Sigmoid colon (tissue), 7 donors: ENCODE results near the gene EVA1A. TPM values are rescaled to one million over a fixed set of nuclear protein-coding genes. Genes with fewer than 3 reads are reported as not detected.

ENCODE experiments used
- DNase-seq: peaks from one replicate; pipeline ENCODE4 v3.0.0-alpha.2; 2019
- H3K27ac ChIP-seq, 4 donors: fragments of 200-600 bp; sonication (generic); one replicate each; pipeline ENCODE4 v1.5.1; 2016 to 2019; ENCODE audit warnings: mild to moderate bottlenecking in 1 of 4
- H3K27me3 ChIP-seq, 3 donors: fragments of 200-600 bp; sonication (generic); one replicate each; pipeline ENCODE4 v1.5.1; 2019; ENCODE audit warnings: mild to moderate bottlenecking in 1 of 3
- H3K36me3 ChIP-seq, 4 donors: fragments of 200-600 bp; sonication (generic); one replicate each; pipeline ENCODE4 v1.5.1; 2016 to 2019
- H3K4me1 ChIP-seq, 4 donors: fragments of 200-600 bp; sonication (generic); one replicate each; pipeline ENCODE4 v1.5.1; 2017 to 2019
- H3K4me3 ChIP-seq, 4 donors: fragments of 200-600 bp; sonication (generic); one replicate each; pipeline ENCODE4 v1.5.1; 2017 to 2019; ENCODE audit warnings: mild to moderate bottlenecking in 2 of 4, moderate library complexity in 1 of 4
- H3K9me3 ChIP-seq, 4 donors: fragments of 200-600 bp in 3 of 4; sonication (generic) in 3 of 4; one replicate each; pipeline versions ENCODE4 v1.5.1 to v1.6.1; 2013 to 2019
- EP300 ChIP-seq, 4 donors: sonication (generic); formaldehyde crosslinking; IDR thresholded peaks; one replicate each; pipeline ENCODE4 v1.6.1; 2017; ENCODE audit warnings: antibody characterized with exemption in 4 of 4
- POLR2A ChIP-seq, 2 donors: fragments of 450-650 bp; IDR thresholded peaks; one replicate each; pipeline ENCODE4 v1.6.1; 2016; ENCODE audit warnings: antibody characterized with exemption in 2 of 2, mild to moderate bottlenecking in 2 of 2, moderate library complexity in 2 of 2
- POLR2AphosphoS5 ChIP-seq, 4 donors: sonication (generic); formaldehyde crosslinking; IDR thresholded peaks; one replicate each; pipeline ENCODE4 v1.6.1; 2017; ENCODE audit warnings: antibody characterized with exemption in 4 of 4
- WGBS, 2 donors: extraction: QIAGEN DNeasy Blood & Tissue Kit; methylation state at CpG; one replicate each; pipeline ENCODE4 v1.1.7; 2013; 5-methylcytosine and 5-hydroxymethylcytosine counted together
- intact Hi-C: fragments of 100-400 bp; cut with DNase I; formaldehyde crosslinking; loops from one replicate; pipeline ENCODE4 v1.15.1; 2023
- polyA plus RNA-seq, 3 donors: library from polyadenylated mRNA; stranded (reverse); fragments of 200-250 nt; gene quantifications; one replicate each; pipeline ENCODE4 v1.2.3, GENCODE V29; 2013
- total RNA-seq, 4 donors: library from RNA; depleted of rRNA; stranded (reverse); fragments of >200 nt; gene quantifications; one replicate each; pipeline ENCODE4 v1.1.0, GENCODE V29; 2016
- TF ChIP-seq, protein P1 (sequence below), 4 experiments: fragments of 450-650 bp in 3 of 4; fragments of 200-600 bp in 1 of 4; IDR thresholded peaks; one replicate each; pipeline ENCODE4 v1.5.1; 2016 to 2019; ENCODE audit warnings: antibody characterized with exemption in 4 of 4, mild to moderate bottlenecking in 3 of 4, moderate library complexity in 2 of 4
- donor health status: healthy with polysubstance abuse.
- donor health status: Bipolar disorder and iron deficiency.
- donor health status: healthy.

The EVA1A gene
- total and polyA plus RNA-seq, 7 donors, result 1.2 to 5.4 (median 1.2) TPM; not detected in 4

DNA sequence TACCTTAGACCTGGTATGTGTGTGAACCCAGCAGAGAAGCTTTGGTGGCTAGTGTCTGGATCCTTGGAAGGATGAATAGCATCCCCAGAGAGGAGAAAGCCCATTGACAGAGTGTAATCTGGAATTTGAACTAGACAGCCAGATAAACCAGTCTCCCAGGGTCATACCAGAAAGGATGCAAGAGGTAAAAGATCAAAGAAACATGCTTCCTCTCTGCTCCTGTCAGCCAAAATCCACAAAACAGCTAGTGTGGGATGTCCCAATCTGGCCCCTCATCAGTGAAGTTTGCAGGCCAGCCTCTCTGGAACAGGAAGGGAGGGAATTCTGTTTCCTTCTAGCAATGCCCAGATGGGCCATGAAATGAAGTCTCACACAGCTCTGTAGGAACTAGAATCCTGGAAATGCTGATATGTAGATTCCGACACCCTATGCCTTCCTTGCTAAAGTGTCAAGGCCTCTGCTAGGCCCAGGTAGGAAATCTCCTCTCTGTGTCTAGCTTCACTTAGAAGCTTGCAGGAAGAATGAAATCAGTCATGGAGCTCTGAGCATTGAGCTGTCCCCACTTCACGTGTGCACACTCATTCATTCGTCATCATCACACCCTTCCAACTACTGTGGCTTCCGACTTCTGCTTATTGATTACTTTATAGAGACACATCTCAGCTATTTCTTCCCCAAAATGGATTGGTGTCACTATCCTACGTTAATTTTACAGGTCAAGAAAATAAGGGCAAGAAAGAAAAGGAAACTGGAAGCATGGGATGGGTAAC lies 38.0 kb downstream of the EVA1A start:
- DNase-seq, result no peak
- Histone ChIP-seq H3K36me3 (no peaks in the 10 kb centered on the region), H3K4me3 (no peak overlapping the region), H3K27me3 (peaks cover 0 to 6% (median 0%) of the 10 kb centered on the region in 3 donors), H3K9me3 (no peaks in the 10 kb centered on the region), H3K27ac (no peak overlapping the region), H3K4me1 (no peaks in the 10 kb centered on the region)
- WGBS, 2 donors, result 81 to 88% methylated on average over 5 of the region's 5 CpGs
- TF ChIP-seq POLR2A (IDR thresholded peaks at IDR 0.05) (no peak), EP300 (IDR thresholded peaks at IDR 0.05) (no peak), POLR2AphosphoS5 (IDR thresholded peaks at IDR 0.05) (no peak)
- TF ChIP-seq, protein P1, sequence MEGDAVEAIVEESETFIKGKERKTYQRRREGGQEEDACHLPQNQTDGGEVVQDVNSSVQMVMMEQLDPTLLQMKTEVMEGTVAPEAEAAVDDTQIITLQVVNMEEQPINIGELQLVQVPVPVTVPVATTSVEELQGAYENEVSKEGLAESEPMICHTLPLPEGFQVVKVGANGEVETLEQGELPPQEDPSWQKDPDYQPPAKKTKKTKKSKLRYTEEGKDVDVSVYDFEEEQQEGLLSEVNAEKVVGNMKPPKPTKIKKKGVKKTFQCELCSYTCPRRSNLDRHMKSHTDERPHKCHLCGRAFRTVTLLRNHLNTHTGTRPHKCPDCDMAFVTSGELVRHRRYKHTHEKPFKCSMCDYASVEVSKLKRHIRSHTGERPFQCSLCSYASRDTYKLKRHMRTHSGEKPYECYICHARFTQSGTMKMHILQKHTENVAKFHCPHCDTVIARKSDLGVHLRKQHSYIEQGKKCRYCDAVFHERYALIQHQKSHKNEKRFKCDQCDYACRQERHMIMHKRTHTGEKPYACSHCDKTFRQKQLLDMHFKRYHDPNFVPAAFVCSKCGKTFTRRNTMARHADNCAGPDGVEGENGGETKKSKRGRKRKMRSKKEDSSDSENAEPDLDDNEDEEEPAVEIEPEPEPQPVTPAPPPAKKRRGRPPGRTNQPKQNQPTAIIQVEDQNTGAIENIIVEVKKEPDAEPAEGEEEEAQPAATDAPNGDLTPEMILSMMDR (IDR thresholded peaks at IDR 0.05), result no peak
- intact Hi-C loops, result no loop called here

DNA sequence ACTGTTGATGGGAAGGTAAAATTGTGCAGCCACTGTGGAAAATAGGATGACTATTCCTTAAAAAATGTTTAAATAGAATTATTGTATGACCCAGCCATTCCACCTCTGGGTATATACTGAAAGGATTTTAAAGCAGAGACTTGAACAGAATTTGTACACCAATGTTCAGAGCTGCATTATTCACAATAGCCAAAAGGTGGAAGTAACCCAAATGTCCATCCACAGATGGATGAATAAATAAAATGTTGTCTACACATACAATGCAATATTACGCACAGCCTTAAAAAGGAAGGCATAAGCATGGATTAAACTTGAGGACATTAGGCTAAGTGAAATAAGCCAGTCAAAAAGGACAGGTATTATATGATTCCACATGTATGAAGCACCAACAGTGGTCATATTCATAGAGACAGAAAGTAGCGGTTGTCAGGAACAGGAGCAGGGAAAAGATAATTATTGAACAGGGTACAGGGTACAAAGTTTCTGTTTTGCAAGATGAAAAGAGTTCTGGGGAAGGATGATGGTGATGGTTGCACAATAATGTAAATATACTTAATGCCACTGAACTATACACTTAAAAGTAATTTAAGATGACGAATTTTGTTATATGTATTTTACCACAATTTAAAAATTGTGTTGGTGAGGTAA lies 39.4 kb downstream of the EVA1A start:
- WGBS, 2 donors, result 55 to 84% methylated on average over 3 of the region's 3 CpGs
- H3K36me3 ChIP-seq, result no peaks in the 10 kb centered on the region
- DNase-seq, result no peak
- H3K27me3 ChIP-seq, result peaks cover 0 to 6% (median 0%) of the 10 kb centered on the region in 3 donors
- TF ChIP-seq POLR2AphosphoS5 (IDR thresholded peaks at IDR 0.05) (no peak), EP300 (IDR thresholded peaks at IDR 0.05) (no peak), POLR2A (IDR thresholded peaks at IDR 0.05) (no peak)
- TF ChIP-seq, protein P1 (IDR thresholded peaks at IDR 0.05), result no peak
- H3K27ac ChIP-seq, result no peak overlapping the region
- no peak overlapping the region for H3K4me3 ChIP-seq
- intact Hi-C loops, result no loop called here
- no peaks in the 10 kb centered on the region for H3K9me3 ChIP-seq
- H3K4me1 ChIP-seq, result no peaks in the 10 kb centered on the region

DNA sequence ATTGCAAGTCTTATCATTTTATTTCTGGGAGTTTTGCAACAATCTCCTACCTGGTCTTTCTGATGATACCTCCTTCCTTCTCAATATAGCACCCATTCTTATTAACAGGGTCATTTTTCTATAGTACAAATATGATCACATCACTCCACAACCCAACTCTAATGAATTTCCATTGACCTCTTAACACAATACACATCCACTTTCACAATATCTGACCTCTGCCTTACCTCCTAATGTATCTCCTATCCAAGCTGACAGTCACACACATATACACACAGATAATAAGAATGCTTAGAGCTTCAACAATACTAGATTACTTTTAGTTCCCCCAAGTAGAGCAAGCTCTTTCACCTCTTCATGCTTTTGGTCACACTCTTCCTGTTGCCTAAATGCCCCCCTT lies 40.9 kb downstream of the EVA1A start:
- no peak for DNase-seq
- H3K4me3 ChIP-seq, result no peak overlapping the region
- H3K36me3 ChIP-seq, result no peaks in the 10 kb centered on the region
- intact Hi-C loops, result no loop called here
- H3K27me3 ChIP-seq, result no peaks in the 10 kb centered on the region
- H3K9me3 ChIP-seq, result no peaks in the 10 kb centered on the region
- H3K27ac ChIP-seq, result no peak overlapping the region
- TF ChIP-seq, protein P1 (IDR thresholded peaks at IDR 0.05), result no peak
- TF ChIP-seq POLR2AphosphoS5 (IDR thresholded peaks at IDR 0.05) (no peak), POLR2A (IDR thresholded peaks at IDR 0.05) (no peak), EP300 (IDR thresholded peaks at IDR 0.05) (no peak)
- H3K4me1 ChIP-seq, result no peaks in the 10 kb centered on the region

DNA sequence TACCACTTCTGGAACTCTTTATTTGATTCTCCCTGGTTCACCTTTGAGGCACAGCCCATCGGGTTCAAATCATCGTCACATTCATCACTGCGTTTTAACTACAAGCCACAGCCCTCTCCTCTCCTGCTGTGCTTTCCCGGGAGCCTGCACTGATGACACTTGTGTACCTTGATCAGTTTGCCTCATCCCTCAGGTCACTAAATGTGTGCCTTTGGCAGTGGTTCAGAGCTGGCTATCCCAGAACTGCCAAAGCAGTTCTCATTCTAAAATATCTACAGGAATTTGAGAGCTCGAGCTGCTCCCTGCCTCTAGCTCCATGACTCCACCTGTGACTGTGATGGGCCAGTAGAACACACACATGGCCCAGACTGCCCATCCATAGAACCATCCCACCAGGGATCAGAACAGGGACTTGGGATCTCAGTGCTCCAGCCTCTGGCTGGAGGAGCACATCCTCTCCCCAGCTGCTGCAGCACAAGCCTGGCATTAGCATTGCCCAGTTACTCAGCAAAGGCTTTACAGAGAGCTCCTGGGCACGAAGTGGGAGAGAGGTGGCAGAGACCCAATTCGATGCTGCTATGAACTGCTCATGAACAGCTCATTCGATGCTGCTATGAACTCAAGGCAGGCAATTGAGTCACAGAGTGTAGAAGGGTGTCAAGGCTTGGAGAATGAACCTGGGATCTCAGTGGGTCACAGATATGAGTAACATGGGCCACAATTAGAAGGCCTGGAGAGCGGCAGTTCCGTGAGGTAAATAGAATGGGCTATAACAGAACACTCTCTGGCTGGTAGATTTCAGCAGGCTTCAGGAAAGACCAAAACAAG lies 41.9 kb downstream of the EVA1A start:
- H3K27me3 ChIP-seq, result no peaks in the 10 kb centered on the region
- H3K4me1 ChIP-seq, result no peaks in the 10 kb centered on the region
- TF ChIP-seq POLR2AphosphoS5 (IDR thresholded peaks at IDR 0.05), result no peak
- no peak for TF ChIP-seq EP300 (IDR thresholded peaks at IDR 0.05)
- TF ChIP-seq, protein P1 (IDR thresholded peaks at IDR 0.05), result no peak
- TF ChIP-seq POLR2A (IDR thresholded peaks at IDR 0.05), result no peak
- WGBS, 2 donors, result 76 to 89% methylated on average over 10 of the region's 10 CpGs
- no peak for DNase-seq
- no peaks in the 10 kb centered on the region for H3K9me3 ChIP-seq
- H3K27ac ChIP-seq, result no peak overlapping the region
- H3K4me3 ChIP-seq, result no peak overlapping the region
- intact Hi-C loops, result no loop called here
- H3K36me3 ChIP-seq, result no peaks in the 10 kb centered on the region
